ENCODE results near the gene MAP7D2. TPM values are rescaled to one million over a fixed set of nuclear protein-coding genes. Genes with fewer than 3 reads are reported as not detected.
"Not testable (repeated sequence)": the region's sequence is repeated elsewhere in the genome, so short reads cannot be mapped to it uniquely, and the experiment has no call there.

MAP7D2 gene
- total RNA-seq, 1 experiment from 2014 or later, result 1.9 TPM

- not testable (repeated sequence) for H4K20me1 ChIP-seq (ENCODE audit: control insufficient read depth, insufficient read depth, insufficient read length); H2BK12ac ChIP-seq (ENCODE audit: insufficient read length, low read depth, low read length); H3K23me2 ChIP-seq (ENCODE audit: insufficient read length, low read depth, low read length, poor library complexity, severe bottlenecking); H3K9ac ChIP-seq (ENCODE audit: extremely low read depth, insufficient read length, low read length); H2BK5ac ChIP-seq (ENCODE audit: insufficient read length, low read length); H3K79me2 ChIP-seq (ENCODE audit: insufficient read depth, low read length); H4K91ac ChIP-seq (ENCODE audit: insufficient read length, low read depth, low read length); H3K4me1 ChIP-seq (ENCODE audit: insufficient read depth, low read length); H3K79me1 ChIP-seq (ENCODE audit: insufficient read depth, low read depth, low read length, poor library complexity, severe bottlenecking); H2AK5ac ChIP-seq (ENCODE audit: insufficient read length, low read length); H3K4me3 Mint-ChIP-seq; H3K23ac ChIP-seq (ENCODE audit: insufficient read length, low read depth, low read length); H3K56ac ChIP-seq (ENCODE audit: insufficient read length, low read depth, low read length); H2BK20ac ChIP-seq (ENCODE audit: low read depth, low read length, poor library complexity, severe bottlenecking); H3K27me3 ChIP-seq (ENCODE audit: insufficient read depth, low read length); H2BK120ac ChIP-seq (ENCODE audit: low read depth, low read length, poor library complexity, severe bottlenecking); H3K4ac ChIP-seq (ENCODE audit: low read depth, low read length); H2BK15ac ChIP-seq (ENCODE audit: low read depth, low read length); H3K9me3 ChIP-seq (ENCODE audit: control insufficient read depth, low read depth, low read length); H3K18ac ChIP-seq (ENCODE audit: insufficient read length, low read depth, low read length); H3K27ac Mint-ChIP-seq; H4K8ac ChIP-seq (replicated peaks; ENCODE audit: insufficient read length, low read depth, low read length); H3K27ac ChIP-seq (ENCODE audit: insufficient read length, low read depth, low read length); H2AFZ ChIP-seq (ENCODE audit: low read length); H3K14ac ChIP-seq (ENCODE audit: insufficient read depth, low read length); H3K4me2 ChIP-seq (ENCODE audit: insufficient read depth, insufficient read length, low read length); H4K5ac ChIP-seq (ENCODE audit: insufficient read length, low read depth, low read length); DNase-seq; H3K27me3 Mint-ChIP-seq (ENCODE audit: low read depth); H3K4me1 Mint-ChIP-seq; H3T11ph ChIP-seq (ENCODE audit: low read length)
- peaks cover 20 to 25% of the 10 kb centered on the region in 2 experiments for H3K9me3 Mint-ChIP-seq
- TF ChIP-seq, protein P1, sequence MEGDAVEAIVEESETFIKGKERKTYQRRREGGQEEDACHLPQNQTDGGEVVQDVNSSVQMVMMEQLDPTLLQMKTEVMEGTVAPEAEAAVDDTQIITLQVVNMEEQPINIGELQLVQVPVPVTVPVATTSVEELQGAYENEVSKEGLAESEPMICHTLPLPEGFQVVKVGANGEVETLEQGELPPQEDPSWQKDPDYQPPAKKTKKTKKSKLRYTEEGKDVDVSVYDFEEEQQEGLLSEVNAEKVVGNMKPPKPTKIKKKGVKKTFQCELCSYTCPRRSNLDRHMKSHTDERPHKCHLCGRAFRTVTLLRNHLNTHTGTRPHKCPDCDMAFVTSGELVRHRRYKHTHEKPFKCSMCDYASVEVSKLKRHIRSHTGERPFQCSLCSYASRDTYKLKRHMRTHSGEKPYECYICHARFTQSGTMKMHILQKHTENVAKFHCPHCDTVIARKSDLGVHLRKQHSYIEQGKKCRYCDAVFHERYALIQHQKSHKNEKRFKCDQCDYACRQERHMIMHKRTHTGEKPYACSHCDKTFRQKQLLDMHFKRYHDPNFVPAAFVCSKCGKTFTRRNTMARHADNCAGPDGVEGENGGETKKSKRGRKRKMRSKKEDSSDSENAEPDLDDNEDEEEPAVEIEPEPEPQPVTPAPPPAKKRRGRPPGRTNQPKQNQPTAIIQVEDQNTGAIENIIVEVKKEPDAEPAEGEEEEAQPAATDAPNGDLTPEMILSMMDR (conservative IDR thresholded peaks at IDR 0.05), result peak; percentile 47; the same call in 2 of the 3 replicates
- H3K36me3 Mint-ChIP-seq (ENCODE audit: insufficient read depth in 1 of 3, low read depth in 3 of 3), result peaks cover 11 to 38% (median 33%) of the 10 kb centered on the region in 3 experiments; a peak in 6 of 7 replicates
- WGBS (ENCODE audit: extremely low coverage, insufficient read length, low lambda C conversion rate), result no CpG with 5 or more reads among the region's 3 CpGs
Observed at GRCh38 chrX:20127440-20127839, 10.7 kb upstream of the MAP7D2 start.

DNA sequence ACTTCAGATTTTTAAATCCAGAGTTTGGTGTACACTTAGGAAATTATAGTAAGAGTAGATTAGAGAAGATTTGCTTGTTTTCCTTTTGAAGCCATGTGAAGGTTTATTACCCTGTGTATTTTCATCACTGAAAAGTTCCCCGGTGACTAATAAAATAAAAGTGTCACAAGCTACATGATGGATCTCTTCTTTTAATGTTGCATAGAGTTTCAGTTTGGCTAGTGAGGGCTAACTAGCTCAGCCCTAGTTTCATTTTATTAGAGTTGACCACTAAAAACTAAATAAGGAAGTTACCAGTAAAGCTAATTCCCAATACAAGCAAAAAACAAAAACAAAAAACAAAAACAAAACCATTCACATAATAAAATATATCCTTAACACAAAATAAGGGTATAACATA, 10.1 kb upstream of the MAP7D2 start:
- H3K14ac ChIP-seq (ENCODE audit: insufficient read depth, low read length); H2AFZ ChIP-seq (ENCODE audit: low read length); H3K79me1 ChIP-seq (ENCODE audit: insufficient read depth, low read depth, low read length, poor library complexity, severe bottlenecking); H3K56ac ChIP-seq (ENCODE audit: insufficient read length, low read depth, low read length); H3K4me3 Mint-ChIP-seq; H2BK15ac ChIP-seq (ENCODE audit: low read depth, low read length); H3K27ac Mint-ChIP-seq; H3K79me2 ChIP-seq (ENCODE audit: insufficient read depth, low read length); H2BK120ac ChIP-seq (ENCODE audit: low read depth, low read length, poor library complexity, severe bottlenecking); H3K27me3 ChIP-seq (ENCODE audit: insufficient read depth, low read length); H4K5ac ChIP-seq (ENCODE audit: insufficient read length, low read depth, low read length); H3K4ac ChIP-seq (ENCODE audit: low read depth, low read length); H3K27me3 Mint-ChIP-seq (ENCODE audit: low read depth); H3K4me1 ChIP-seq (ENCODE audit: insufficient read depth, low read length); H3K9ac ChIP-seq (ENCODE audit: extremely low read depth, insufficient read length, low read length); H3T11ph ChIP-seq (ENCODE audit: low read length); H3K18ac ChIP-seq (ENCODE audit: insufficient read length, low read depth, low read length); H4K8ac ChIP-seq (replicated peaks; ENCODE audit: insufficient read length, low read depth, low read length); H3K23ac ChIP-seq (ENCODE audit: insufficient read length, low read depth, low read length); H3K9me3 ChIP-seq (ENCODE audit: control insufficient read depth, low read depth, low read length); H4K20me1 ChIP-seq (ENCODE audit: control insufficient read depth, insufficient read depth, insufficient read length); H2BK12ac ChIP-seq (ENCODE audit: insufficient read length, low read depth, low read length); H3K27ac ChIP-seq (ENCODE audit: insufficient read length, low read depth, low read length); H2BK20ac ChIP-seq (ENCODE audit: low read depth, low read length, poor library complexity, severe bottlenecking); H2BK5ac ChIP-seq (ENCODE audit: insufficient read length, low read length); H3K23me2 ChIP-seq (ENCODE audit: insufficient read length, low read depth, low read length, poor library complexity, severe bottlenecking); H2AK5ac ChIP-seq (ENCODE audit: insufficient read length, low read length); H4K91ac ChIP-seq (ENCODE audit: insufficient read length, low read depth, low read length); DNase-seq; H3K4me1 Mint-ChIP-seq; H3K4me2 ChIP-seq (ENCODE audit: insufficient read depth, insufficient read length, low read length): not testable (repeated sequence)
- peaks cover 23 to 29% of the 10 kb centered on the region in 2 experiments for H3K9me3 Mint-ChIP-seq
- H3K36me3 Mint-ChIP-seq (ENCODE audit: insufficient read depth in 1 of 3, low read depth in 3 of 3), result peaks cover 8 to 34% (median 27%) of the 10 kb centered on the region in 3 experiments; a peak in 6 of 7 replicates
- no CpG with 5 or more reads among the region's 1 CpG for WGBS (ENCODE audit: extremely low coverage, insufficient read length, low lambda C conversion rate)
